SK-N-SH treated with all-trans-retinoic acid at 6 μM for 48 hours (cell line): ENCODE measurements around the gene MECR.

ENCODE experiments used
- BACH2 ChIP-seq: fragments of 250-450 bp; sonication (Bioruptor Pico); IDR thresholded peaks from 2 replicates; pipeline ENCODE4 v1.9.0; 2021; ENCODE audit warnings: mild to moderate bottlenecking, borderline replicate concordance
- CREB5 ChIP-seq: fragments of 250-450 bp; sonication (Bioruptor Pico); IDR thresholded peaks from 2 replicates; pipeline ENCODE4 v1.5.1; 2020; ENCODE audit warnings: low read depth, mild to moderate bottlenecking, moderate library complexity
- PATZ1 ChIP-seq: fragments of 250-450 bp; sonication (Bioruptor Pico); IDR thresholded peaks from 2 replicates; pipeline ENCODE4 v1.8.0; 2020; ENCODE audit warnings: mild to moderate bottlenecking, moderate library complexity, borderline replicate concordance
- ZNF70 ChIP-seq: fragments of 450-650 bp; formaldehyde crosslinking; IDR thresholded peaks from 2 replicates; pipeline ENCODE4 v1.5.0; 2020; ENCODE audit warnings: mild to moderate bottlenecking, moderate library complexity

- no peak for TF ChIP-seq CREB5 (CRISPR knock-in tag)
- no peak for TF ChIP-seq ZNF70
- no peak for TF ChIP-seq BACH2 (CRISPR knock-in tag)
- TF ChIP-seq PATZ1 (CRISPR knock-in tag) = no peak
Observed at GRCh38 chr1:29201595-29202051, 29.1 kb downstream of the MECR start.
